Upper lobe of right lung (tissue), 1 donor: ENCODE data around the gene COL13A1. TPM values are rescaled to one million over a fixed set of nuclear protein-coding genes. Genes with fewer than 3 reads are reported as not detected.
A peak's percentile ranks its signal among the peaks of the same experiment; 100 is the strongest.

Experiments used
- ATAC-seq: fragments of 200-7000 bp; cut with Tn5 transposase; one replicate; pipeline ENCODE4 v1.9.1; 2020; ENCODE audit warnings: mild to moderate bottlenecking, moderate library complexity
- DNase-seq: peaks from one replicate; pipeline ENCODE4 v3.0.0-alpha.2; 2020
- H3K27ac ChIP-seq: fragments of 200-600 bp; one replicate; pipeline ENCODE4 v1.8.0; 2022
- H3K27me3 ChIP-seq: fragments of 200-600 bp; one replicate; pipeline ENCODE4 v1.8.0; 2022; ENCODE audit warnings: mild to moderate bottlenecking
- H3K36me3 ChIP-seq: fragments of 200-600 bp; one replicate; pipeline ENCODE4 v1.8.0; 2022
- H3K4me1 ChIP-seq: fragments of 200-600 bp; one replicate; pipeline ENCODE4 v1.8.0; 2022
- H3K4me3 ChIP-seq: fragments of 200-600 bp; one replicate; pipeline ENCODE4 v1.8.0; 2022; ENCODE audit warnings: mild to moderate bottlenecking
- H3K9me3 ChIP-seq: fragments of 200-600 bp; one replicate; pipeline ENCODE4 v1.8.0; 2022
- CTCF ChIP-seq: fragments of 200-600 bp; IDR thresholded peaks from one replicate; pipeline ENCODE4 v1.8.0; 2022; ENCODE audit warnings: antibody characterized with exemption
- intact Hi-C: fragments of 100-400 bp; cut with DNase I; formaldehyde crosslinking; loops from one replicate; pipeline ENCODE4 v1.11.0; 2022
- total RNA-seq: library from RNA; stranded (reverse); fragmentation: NEBNext Ultra II Directional; extraction: Animal tissue kit (Norgen Biotek cat#: 25700); gene quantifications from one replicate; pipeline ENCODE4 v1.2.1, GENCODE V29; 2021
- donor health status: DM: no; HTN: yes; CAD: no; lungs with severe emphysema.

COL13A1 gene
- total RNA-seq, 1 donor from 2014 or later, result 13.5 TPM

DNA sequence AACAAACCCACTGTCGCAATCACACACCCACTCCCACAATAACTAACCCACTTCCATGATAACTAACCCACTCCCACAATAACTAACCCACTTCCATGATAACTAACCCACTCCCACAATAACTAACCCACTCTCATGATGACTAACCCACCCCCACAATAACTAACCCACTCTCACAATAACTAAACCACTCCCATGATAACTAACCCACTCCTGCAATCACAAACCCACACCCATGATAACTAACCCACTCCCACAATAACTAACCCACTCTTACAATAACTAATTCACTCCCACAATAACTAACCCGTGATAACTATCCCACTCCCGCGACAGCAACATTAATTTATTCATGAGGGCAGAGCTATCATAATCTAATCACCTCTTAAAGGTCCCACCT is 105.8 kb downstream of the COL13A1 start:
- ATAC-seq, result no peak

GRCh38 chr10:69908124-69908523 is 106.4 kb downstream of the COL13A1 start:
- no peaks in the 10 kb centered on the region for H3K36me3 ChIP-seq
- no peaks in the 10 kb centered on the region for H3K27me3 ChIP-seq
- H3K9me3 ChIP-seq, result no peaks in the 10 kb centered on the region
- intact Hi-C loops, result no loop called here
- no peak for ATAC-seq
- no peak overlapping the region for H3K4me3 ChIP-seq
- no peak for TF ChIP-seq CTCF
- H3K4me1 ChIP-seq, result peaks cover 28% of the 10 kb centered on the region
- no peak overlapping the region for H3K27ac ChIP-seq
- no peak for DNase-seq

More for the DNA sequence above, 105.8 kb downstream of the COL13A1 start:
- no peak overlapping the region for H3K27ac ChIP-seq
- DNase-seq, result no peak
- H3K9me3 ChIP-seq, result no peaks in the 10 kb centered on the region
- TF ChIP-seq CTCF, result no peak
- no peak overlapping the region for H3K4me3 ChIP-seq
- intact Hi-C loops, result no loop called here
- H3K4me1 ChIP-seq, result peaks cover 24% of the 10 kb centered on the region
- H3K36me3 ChIP-seq, result no peaks in the 10 kb centered on the region
- H3K27me3 ChIP-seq, result no peaks in the 10 kb centered on the region

DNA sequence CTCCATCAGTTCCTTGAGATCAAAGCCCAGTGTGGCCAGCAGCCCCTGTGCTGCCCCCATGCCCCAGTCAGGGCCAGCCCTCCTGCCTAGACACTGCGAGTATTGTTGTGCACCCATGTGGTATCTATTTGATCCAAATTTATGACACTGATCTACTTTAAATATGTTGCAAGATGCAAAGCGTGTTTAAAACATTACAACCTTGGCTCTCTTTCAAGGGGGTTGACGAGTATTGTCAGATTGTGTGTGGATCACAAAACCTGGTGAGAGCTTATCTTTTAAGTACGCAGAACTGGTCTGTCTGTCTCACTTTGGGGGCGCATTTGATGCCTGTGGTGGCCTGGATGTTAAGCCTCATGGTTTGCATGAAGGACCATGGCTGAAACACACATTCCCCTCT is 108.9 kb downstream of the COL13A1 start:
- Histone ChIP-seq H3K27ac (peak overlapping the region; percentile 43), H3K27me3 (no peaks in the 10 kb centered on the region), H3K4me1 (peaks cover 29% of the 10 kb centered on the region), H3K4me3 (no peak overlapping the region), H3K36me3 (no peaks in the 10 kb centered on the region), H3K9me3 (no peaks in the 10 kb centered on the region)
- no peak for TF ChIP-seq CTCF
- no peak for DNase-seq
- intact Hi-C loops, result no loop called here
- no peak for ATAC-seq

DNA sequence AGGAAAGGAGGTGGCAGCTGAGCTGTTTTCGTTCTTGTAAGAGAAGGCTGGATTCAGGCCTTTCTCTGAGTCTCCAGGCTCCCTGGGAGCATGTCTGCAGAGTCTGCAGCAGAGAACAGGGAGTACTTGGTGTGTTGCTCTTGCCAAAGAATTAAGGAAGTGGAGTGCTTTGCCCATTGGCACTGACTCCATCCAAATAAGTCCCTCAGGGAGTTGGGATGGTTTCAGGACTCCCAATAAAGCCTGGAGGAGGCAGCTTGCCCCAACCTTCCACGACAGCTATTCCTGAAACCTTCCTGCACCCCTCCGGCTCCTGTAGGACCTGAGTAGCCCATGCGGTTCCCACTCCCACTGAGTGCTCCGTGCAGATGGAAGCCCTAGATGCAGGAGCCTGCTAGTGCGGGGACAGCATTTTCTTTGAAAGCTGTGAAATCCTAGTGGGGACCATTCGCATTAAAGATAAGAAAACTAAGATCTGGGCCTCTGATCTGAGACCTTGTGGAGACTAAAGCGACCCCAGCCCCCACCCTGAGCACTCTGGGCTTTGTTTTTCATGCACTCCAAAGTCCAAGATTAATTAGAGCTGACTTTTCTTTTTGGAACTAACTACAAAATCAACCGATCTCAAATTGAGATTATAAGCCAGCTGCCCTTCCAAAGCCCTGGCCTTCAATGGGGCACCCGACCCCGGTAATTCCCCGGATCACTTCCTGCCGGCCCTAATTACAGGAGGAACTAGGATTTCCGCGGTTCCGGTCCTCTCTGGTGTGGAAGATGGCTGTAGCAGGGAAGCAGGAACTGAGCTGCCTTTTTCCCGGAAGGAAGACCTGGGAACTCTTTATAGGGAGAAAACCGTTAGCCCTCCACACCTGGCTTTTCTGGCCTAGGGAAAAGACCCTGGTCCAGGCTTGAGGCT is 110.2 kb downstream of the COL13A1 start:
- H3K27ac ChIP-seq, result peak overlapping the region; percentile 43
- no peaks in the 10 kb centered on the region for H3K27me3 ChIP-seq
- intact Hi-C loops, result no loop called here
- H3K4me1 ChIP-seq, result peaks cover 29% of the 10 kb centered on the region
- DNase-seq (no peak), ATAC-seq (peak; percentile 16)
- no peak overlapping the region for H3K4me3 ChIP-seq
- no peaks in the 10 kb centered on the region for H3K36me3 ChIP-seq
- no peaks in the 10 kb centered on the region for H3K9me3 ChIP-seq
- TF ChIP-seq CTCF, result no peak

- Histone ChIP-seq H3K27me3 (no peaks in the 10 kb centered on the region), H3K27ac (no peak overlapping the region), H3K4me3 (no peak overlapping the region), H3K4me1 (peaks cover 29% of the 10 kb centered on the region), H3K9me3 (no peaks in the 10 kb centered on the region), H3K36me3 (no peaks in the 10 kb centered on the region)
- no peak for TF ChIP-seq CTCF
- ATAC-seq (no peak), DNase-seq (no peak)
- intact Hi-C loops, result no loop called here
Measured at GRCh38 chr10:69912589-69912988, 110.9 kb downstream of the COL13A1 start.
